Activated naive CD4-positive, alpha-beta T cell treated with anti-CD3 and anti-CD28 coated beads, Interleukin-2, amount 50 U/mL, for 72 hours (primary cell): ENCODE measurements around the gene EXOC3. TPM values are rescaled to one million over a fixed set of nuclear protein-coding genes. Genes with fewer than 3 reads are reported as not detected.
"Not testable (repeated sequence)": the region's sequence is repeated elsewhere in the genome, so short reads cannot be mapped to it uniquely, and the experiment has no call there.

ENCODE experiments used
- ATAC-seq, 2 donors: fragments of 150-1000 bp; cut with Tn5 transposase; 2 replicates each; pipeline ENCODE4 v1.10.0; 2021; ENCODE audit warnings: mild to moderate bottlenecking in 2 of 2, moderate library complexity in 2 of 2
- DNase-seq, 2 donors: peaks; one replicate each; pipeline ENCODE4 v3.0.0; 2021 to 2022; ENCODE audit warnings: low spot score in 2 of 2
- H3K27ac Mint-ChIP-seq, 2 donors: one replicate each; pipeline ENCODE4 v1.8.0; 2022; ENCODE audit warnings: mild to moderate bottlenecking in 2 of 2, mixed read lengths in 2 of 2
- H3K36me3 Mint-ChIP-seq, 2 donors: one replicate each; pipeline ENCODE4 v1.8.0; 2022; ENCODE audit warnings: mixed read lengths in 2 of 2
- H3K9me3 Mint-ChIP-seq, 2 donors: one replicate each; pipeline ENCODE4 v1.8.0; 2022; ENCODE audit warnings: mixed read lengths in 2 of 2
- total RNA-seq, 2 donors: library from RNA; stranded (reverse); gene quantifications; one replicate each; pipeline ENCODE4 v1.2.3, GENCODE V29; 2022

Gene EXOC3
- total RNA-seq, 2 donors from 2014 or later = 83.8 to 101 TPM

- peak; percentile 53 to 64 for ATAC-seq
- Mint-ChIP-seq H3K27ac (peak overlapping the region; percentile 72 to 90), H3K9me3 (peaks cover 0 to 6% of the 10 kb centered on the region in 2 donors), H3K36me3 (peaks cover 33 to 47% of the 10 kb centered on the region in 2 donors)
- peak in 1 of 2 donors; percentile 61 for DNase-seq
Observed at GRCh38 chr5:402615-403359, 40.2 kb upstream of the EXOC3 start.

- H3K27ac Mint-ChIP-seq = peak overlapping the region in 1 of 2 donors; percentile 2
- H3K36me3 Mint-ChIP-seq = peaks cover 33 to 39% of the 10 kb centered on the region in 2 donors
- H3K9me3 Mint-ChIP-seq = peaks cover 0 to 6% of the 10 kb centered on the region in 2 donors
- DNase-seq = peak in 1 of 2 donors; percentile 26
- no peak for ATAC-seq
Observed at GRCh38 chr5:403995-404394, 39.0 kb upstream of the EXOC3 start.

- peaks cover 0 to 6% of the 10 kb centered on the region in 2 donors for H3K9me3 Mint-ChIP-seq
- ATAC-seq = no peak
- peaks cover 29 to 37% of the 10 kb centered on the region in 2 donors for H3K36me3 Mint-ChIP-seq
- no peak overlapping the region for H3K27ac Mint-ChIP-seq
- DNase-seq = peak in 1 of 2 donors; percentile 18
Observed at GRCh38 chr5:404666-405241, 38.2 kb upstream of the EXOC3 start.

GRCh38 chr5:405421-405820 lies 37.6 kb upstream of the EXOC3 start:
- Mint-ChIP-seq H3K36me3 (peaks cover 22 to 30% of the 10 kb centered on the region in 2 donors), H3K27ac (peak overlapping the region in 1 of 2 donors; percentile 42), H3K9me3 (peaks cover 0 to 6% of the 10 kb centered on the region in 2 donors)
- ATAC-seq = no peak
- DNase-seq = peak in 1 of 2 donors; percentile 47

- DNase-seq (peak in 1 of 2 donors; percentile 28), ATAC-seq (no peak)
- peak overlapping the region; percentile 7 to 42 for H3K27ac Mint-ChIP-seq
Observed at GRCh38 chr5:406041-406440, 36.9 kb upstream of the EXOC3 start.

GRCh38 chr5:407051-407450 lies 35.9 kb upstream of the EXOC3 start:
- Mint-ChIP-seq H3K9me3 (peaks cover 0 to under 1% of the 10 kb centered on the region in 2 donors), H3K27ac (no peak overlapping the region)
- no peak for ATAC-seq

More at GRCh38 chr5:406041-406440, 36.9 kb upstream of the EXOC3 start:
- H3K9me3 Mint-ChIP-seq = peaks cover 0 to 6% of the 10 kb centered on the region in 2 donors
- peaks cover 19 to 27% of the 10 kb centered on the region in 2 donors for H3K36me3 Mint-ChIP-seq

GRCh38 chr5:407801-408268 lies 35.1 kb upstream of the EXOC3 start:
- H3K9me3 Mint-ChIP-seq = no peaks in the 10 kb centered on the region
- DNase-seq (peak in 1 of 2 donors; percentile 20), ATAC-seq (no peak)
- H3K27ac Mint-ChIP-seq = no peak overlapping the region
- peaks cover 9 to 16% of the 10 kb centered on the region in 2 donors for H3K36me3 Mint-ChIP-seq

More at GRCh38 chr5:407051-407450, 35.9 kb upstream of the EXOC3 start:
- no peak for DNase-seq
- peaks cover 10 to 20% of the 10 kb centered on the region in 2 donors for H3K36me3 Mint-ChIP-seq

- no peak overlapping the region for H3K27ac Mint-ChIP-seq
- DNase-seq (no peak), ATAC-seq (no peak)
- no peaks in the 10 kb centered on the region for H3K9me3 Mint-ChIP-seq
- H3K36me3 Mint-ChIP-seq = peaks cover 0 to 4% of the 10 kb centered on the region in 2 donors
Observed at GRCh38 chr5:410911-411517, 32.0 kb upstream of the EXOC3 start.

- ATAC-seq (peak; percentile 78 to 83), DNase-seq (peak in 1 of 2 donors; percentile 58)
- peaks cover 0 to 4% of the 10 kb centered on the region in 2 donors for H3K36me3 Mint-ChIP-seq
- no peaks in the 10 kb centered on the region for H3K9me3 Mint-ChIP-seq
- H3K27ac Mint-ChIP-seq = peak overlapping the region in 1 of 2 donors; percentile 66
Observed at GRCh38 chr5:411728-412127, 31.2 kb upstream of the EXOC3 start.

- peaks cover 0 to 11% of the 10 kb centered on the region in 2 donors for H3K36me3 Mint-ChIP-seq
- H3K27ac Mint-ChIP-seq = peak overlapping the region in 1 of 2 donors; percentile 58
- not testable (repeated sequence) for ATAC-seq, H3K9me3 Mint-ChIP-seq
- DNase-seq = peak in 1 of 2 donors; percentile 38
Observed at GRCh38 chr5:414991-415927, 27.7 kb upstream of the EXOC3 start.

- no peaks in the 10 kb centered on the region for H3K9me3 Mint-ChIP-seq
- DNase-seq (peak in 1 of 2 donors; percentile 64), ATAC-seq (peak; percentile 42 to 84)
- H3K27ac Mint-ChIP-seq = peak overlapping the region in 1 of 2 donors; percentile 57
- peaks cover 0 to 14% of the 10 kb centered on the region in 2 donors for H3K36me3 Mint-ChIP-seq
Observed at GRCh38 chr5:415928-416635, 26.9 kb upstream of the EXOC3 start.

- H3K36me3 Mint-ChIP-seq = peaks cover 0 to 12% of the 10 kb centered on the region in 2 donors
- H3K9me3 Mint-ChIP-seq = no peaks in the 10 kb centered on the region
- no peak for ATAC-seq
- no peak overlapping the region for H3K27ac Mint-ChIP-seq
- no peak for DNase-seq
Observed at GRCh38 chr5:416636-416960, 26.4 kb upstream of the EXOC3 start.

GRCh38 chr5:417301-418161 lies 25.4 kb upstream of the EXOC3 start:
- H3K27ac Mint-ChIP-seq = no peak overlapping the region
- ATAC-seq = no peak
- H3K36me3 Mint-ChIP-seq = peaks cover 0 to 18% of the 10 kb centered on the region in 2 donors
- DNase-seq = peak in 1 of 2 donors; percentile 16
- H3K9me3 Mint-ChIP-seq = no peaks in the 10 kb centered on the region

GRCh38 chr5:418162-419121 lies 24.5 kb upstream of the EXOC3 start:
- DNase-seq = peak in 1 of 2 donors; percentile 52
- Mint-ChIP-seq H3K27ac (no peak overlapping the region), H3K9me3 (no peaks in the 10 kb centered on the region), H3K36me3 (peaks cover 0 to 24% of the 10 kb centered on the region in 2 donors)
- ATAC-seq = no peak
